Osteoblast (primary cell): Measurements from ENCODE around the gene ACAT2. TPM values are rescaled to one million over a fixed set of nuclear protein-coding genes. Genes with fewer than 3 reads are reported as not detected.
"Not testable (repeated sequence)": the region's sequence is repeated elsewhere in the genome, so short reads cannot be mapped to it uniquely, and the experiment has no call there.

Source experiments
- DNase-seq: peaks from one replicate; pipeline ENCODE4 v3.0.0; 2011; ENCODE audit warnings: low spot score, mixed read lengths; ENCODE audit not compliant: insufficient read length; ENCODE audit errors: missing footprints
- H2AFZ ChIP-seq: 2 replicates; pipeline ENCODE4 v1.6.0; 2011; ENCODE audit warnings: mild to moderate bottlenecking, low read length
- H3K27ac ChIP-seq: 2 replicates; pipeline ENCODE4 v1.5.1; 2011; ENCODE audit warnings: mild to moderate bottlenecking, low read depth, low read length, moderate library complexity
- H3K27me3 ChIP-seq: 2 replicates; pipeline ENCODE4 v1.6.0; 2012; ENCODE audit warnings: mild to moderate bottlenecking, control low read depth, inconsistent platforms, low read length, moderate library complexity; ENCODE audit not compliant: insufficient read depth
- H3K36me3 ChIP-seq: 2 replicates; pipeline ENCODE4 v1.5.1; 2011; ENCODE audit warnings: mild to moderate bottlenecking, low read length, control low read depth, moderate library complexity; ENCODE audit not compliant: insufficient read depth
- H3K4me1 ChIP-seq: 2 replicates; pipeline ENCODE4 v1.5.1; 2011; ENCODE audit warnings: mild to moderate bottlenecking, low read length, control low read depth, moderate library complexity; ENCODE audit not compliant: insufficient read depth
- H3K4me2 ChIP-seq: 2 replicates; pipeline ENCODE4 v1.6.0; 2011; ENCODE audit warnings: mild to moderate bottlenecking, low read length; ENCODE audit not compliant: insufficient read depth
- H3K4me3 ChIP-seq: fragments of 200-600 bp; sonication (generic); 3 replicates; pipeline ENCODE4 v1.5.1; 2012; ENCODE audit warnings: mild to moderate bottlenecking, low read length, inconsistent platforms; ENCODE audit not compliant: insufficient read depth
- H3K79me2 ChIP-seq: 2 replicates; pipeline ENCODE4 v1.6.0; 2012; ENCODE audit warnings: mild to moderate bottlenecking, low read length, control low read depth, inconsistent platforms; ENCODE audit not compliant: insufficient read depth
- H3K9me3 ChIP-seq: 2 replicates; pipeline ENCODE4 v1.5.1; 2011; ENCODE audit warnings: low read depth, low read length, control low read depth
- H4K20me1 ChIP-seq: 2 replicates; pipeline ENCODE4 v1.6.0; 2012; ENCODE audit warnings: mild to moderate bottlenecking, low read length, control low read depth; ENCODE audit not compliant: insufficient read depth
- CTCF ChIP-seq: IDR thresholded peaks from 2 replicates; pipeline ENCODE4 v1.5.1; 2011; ENCODE audit warnings: mild to moderate bottlenecking, low read depth, low read length, moderate library complexity; ENCODE audit errors: extremely low read depth
- total RNA-seq: library from RNA; depleted of rRNA; stranded (reverse); fragments of >200 nt; gene quantifications from 2 replicates; pipeline ENCODE4 v1.2.3, GENCODE V29; 2012

ACAT2 gene
- total RNA-seq, 1 donor, result 41.6 TPM

GRCh38 chr6:159723259-159723658 lies 38.6 kb upstream of the ACAT2 start:
- H3K4me1 ChIP-seq, result peaks cover 9% of the 10 kb centered on the region
- H3K79me2 ChIP-seq, result peaks cover 73% of the 10 kb centered on the region
- H3K9me3 ChIP-seq, result no peaks in the 10 kb centered on the region
- H3K4me2 ChIP-seq, result no peak overlapping the region
- peaks cover 3% of the 10 kb centered on the region for H3K36me3 ChIP-seq
- no peak for DNase-seq
- no peak overlapping the region for H2AFZ ChIP-seq
- H3K27ac ChIP-seq, result no peak overlapping the region
- peaks cover 2% of the 10 kb centered on the region for H4K20me1 ChIP-seq
- no peak for TF ChIP-seq CTCF
- no peak overlapping the region for H3K4me3 ChIP-seq
- H3K27me3 ChIP-seq, result no peaks in the 10 kb centered on the region

- no peak overlapping the region for H3K4me3 ChIP-seq
- H3K36me3 ChIP-seq, result peaks cover 3% of the 10 kb centered on the region
- H3K27me3 ChIP-seq, result no peaks in the 10 kb centered on the region
- no peak for TF ChIP-seq CTCF
- no peak overlapping the region for H3K4me2 ChIP-seq
- no peak overlapping the region for H2AFZ ChIP-seq
- peaks cover 78% of the 10 kb centered on the region for H3K79me2 ChIP-seq
- peaks cover 20% of the 10 kb centered on the region for H3K4me1 ChIP-seq
- peaks cover 17% of the 10 kb centered on the region for H4K20me1 ChIP-seq
- DNase-seq, result no peak
- no peak overlapping the region for H3K27ac ChIP-seq
- no peaks in the 10 kb centered on the region for H3K9me3 ChIP-seq
Measured at GRCh38 chr6:159724778-159725177, 37.1 kb upstream of the ACAT2 start.

DNA sequence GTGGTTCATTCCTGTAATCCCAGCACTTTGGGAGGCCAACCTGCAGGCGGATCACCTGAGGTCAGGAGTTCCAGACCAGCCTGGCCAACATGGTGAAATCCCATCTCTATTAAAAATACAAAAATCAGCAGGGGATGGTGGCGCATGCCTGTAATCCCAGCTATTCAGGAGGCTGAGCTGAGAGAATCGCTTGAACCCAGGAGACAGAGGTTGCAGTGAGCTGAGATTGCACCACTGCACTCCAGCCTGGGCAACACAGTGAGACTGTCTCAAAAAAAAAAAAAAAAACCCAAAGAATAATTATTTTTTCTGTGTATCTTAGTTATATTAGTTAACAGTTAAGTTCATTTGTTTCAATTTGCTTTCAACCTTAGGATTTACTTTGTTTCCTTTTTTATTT lies 36.6 kb upstream of the ACAT2 start:
- H3K27ac ChIP-seq, H3K4me2 ChIP-seq, H3K9me3 ChIP-seq, H3K4me3 ChIP-seq, H3K27me3 ChIP-seq, H2AFZ ChIP-seq, H3K36me3 ChIP-seq: not testable (repeated sequence)
- DNase-seq, result peak; percentile 46
- Histone ChIP-seq H3K79me2 (peaks cover 82% of the 10 kb centered on the region), H3K4me1 (peaks cover 24% of the 10 kb centered on the region), H4K20me1 (peaks cover 22% of the 10 kb centered on the region)

DNA sequence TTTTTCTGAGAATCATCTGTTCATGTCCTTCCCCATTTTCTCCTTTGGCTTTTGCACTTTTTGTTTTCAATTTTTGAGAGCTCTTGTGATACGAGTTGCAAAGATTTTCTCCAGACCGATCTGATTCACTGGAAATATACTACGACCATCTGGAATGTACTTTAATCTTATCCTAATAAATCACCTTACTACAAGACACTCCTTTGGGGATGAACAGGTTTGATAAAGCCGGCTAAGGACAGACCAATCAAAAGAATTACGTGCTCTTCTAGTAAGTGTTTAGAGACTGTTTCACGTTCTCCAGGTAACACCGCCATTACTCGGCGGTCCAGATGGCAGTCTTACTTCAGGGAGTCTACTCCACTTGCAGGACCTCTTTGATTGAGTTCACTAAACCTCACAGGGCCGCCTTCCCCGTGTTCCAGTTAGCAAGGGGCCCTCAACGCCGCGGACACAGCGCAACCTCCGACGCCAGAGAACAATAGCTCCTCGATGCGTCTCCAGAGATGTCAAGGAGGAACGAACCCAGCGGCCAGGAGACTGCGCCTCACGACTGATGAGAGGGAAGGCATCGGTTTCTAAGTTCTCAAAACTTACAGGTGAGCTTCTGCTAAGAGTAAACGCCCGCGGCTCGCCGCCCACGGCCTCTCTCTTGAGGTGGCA lies 35.5 kb upstream of the ACAT2 start:
- peak overlapping the region; percentile 96 for H3K4me2 ChIP-seq
- TF ChIP-seq CTCF, result no peak
- DNase-seq, result peak; percentile 78
- H3K4me1 ChIP-seq, result peaks cover 25% of the 10 kb centered on the region
- H3K27ac ChIP-seq, result peak overlapping the region; percentile 91
- H3K27me3 ChIP-seq, result no peaks in the 10 kb centered on the region
- peaks cover 33% of the 10 kb centered on the region for H4K20me1 ChIP-seq
- H3K79me2 ChIP-seq, result peaks cover 90% of the 10 kb centered on the region
- peak overlapping the region; percentile 84 for H3K4me3 ChIP-seq
- peaks cover 3% of the 10 kb centered on the region for H3K36me3 ChIP-seq
- H2AFZ ChIP-seq, result peak overlapping the region; percentile 97
- H3K9me3 ChIP-seq, result no peaks in the 10 kb centered on the region
